Ramos (cell line): ENCODE data around the gene MUC3A.

Experiments used
- in situ Hi-C: fragments of 300-500 bp; cut with MboI; formaldehyde crosslinking; loops from one replicate; pipeline ENCODE4 v1.14.3; 2022; ENCODE audit warnings: low sequenced_read_pairs; ENCODE audit not compliant: unreplicated experiment

The MUC3A gene

DNA sequence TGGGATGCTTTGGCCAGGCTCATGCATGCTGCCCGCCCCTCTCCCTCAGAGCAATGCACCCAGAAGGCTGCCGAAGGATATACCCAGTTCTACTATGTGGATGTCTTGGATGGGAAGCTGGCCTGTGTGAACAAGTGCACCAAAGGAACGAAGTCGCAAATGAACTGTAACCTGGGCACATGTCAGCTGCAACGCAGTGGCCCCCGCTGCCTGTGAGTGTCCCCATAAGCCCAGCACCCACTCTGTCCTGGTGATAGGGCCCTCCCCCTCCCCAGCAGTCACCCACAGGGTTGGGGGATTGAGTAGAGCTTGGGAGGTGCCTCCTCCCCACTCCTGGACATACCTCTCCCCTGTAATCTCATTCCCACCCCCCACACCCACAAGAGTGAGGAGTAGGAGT is 63.6 kb downstream of the MUC3A start:
- in situ Hi-C loops, result no loop called here

GRCh38 chr7:101015626-101016025 is 66.3 kb downstream of the MUC3A start:
- in situ Hi-C loops, result no loop called here

- in situ Hi-C loops, result no loop called here
These were observed 67.9 kb downstream of the MUC3A start for GRCh38 chr7:101017064-101017777.
